A549 (cell line): ENCODE results near the gene GPR62. TPM values are rescaled to one million over a fixed set of nuclear protein-coding genes. Genes with fewer than 3 reads are reported as not detected.
A peak's percentile ranks its signal among the peaks of the same experiment; 100 is the strongest.

Source experiments
- ATAC-seq, 2 experiments: fragments of 200-7000 bp in 1 of 2; fragments of >200 bp in 1 of 2; cut with Nextera tagmentation in 1 of 2; cut with Tn5 transposase in 1 of 2; 3 replicates each; pipeline versions ENCODE4 v1.8.0 to v1.9.1; 2018 to 2020; ENCODE audit warnings: mild to moderate bottlenecking in 1 of 2, moderate library complexity in 1 of 2
- CTCF ChIA-PET: fragments of 300-600 bp; sonication (Branson Sonifier 250); formaldehyde crosslinking; extraction: SDS; loops from one replicate; lab custom pipeline; 2021; ENCODE audit warnings: antibody characterized with exemption, inconsistent platforms; lab: Yijun Ruan, JAX
- POLR2A ChIA-PET: fragments of 350-600 bp; formaldehyde crosslinking; extraction: SDS; loops from one replicate; lab custom pipeline; 2021; ENCODE audit warnings: antibody characterized with exemption, inconsistent platforms; lab: Yijun Ruan, JAX
- DNase-seq, 2 experiments: peaks; one replicate each; pipeline versions ENCODE4 v3.0.0 to v3.0.0-alpha.2; 2011 to 2016; ENCODE audit warnings: low read depth in 1 of 2, low spot score in 1 of 2
- FAIRE-seq: peaks from 2 replicates; lab custom pipeline; 2011; peaks lifted over from hg19 to GRCh38; lab: Jason Lieb, UNC
- H3K27ac ChIP-seq, 2 experiments: fragments of >200 bp; sonication (Bioruptor Twin); formaldehyde crosslinking; 3 replicates each; pipeline ENCODE4 v1.5.1; 2016 to 2017
- H3K4me1 ChIP-seq: fragments of >200 bp; sonication (Bioruptor Twin); formaldehyde crosslinking; 3 replicates; pipeline ENCODE4 v1.6.1; 2016
- H3K4me2 ChIP-seq: fragments of >200 bp; sonication (Bioruptor Twin); formaldehyde crosslinking; 3 replicates; pipeline ENCODE4 v1.6.1; 2016
- H3K4me3 ChIP-seq: fragments of >200 bp; sonication (Bioruptor Twin); formaldehyde crosslinking; 3 replicates; pipeline ENCODE4 v1.5.1; 2016
- H3K9me3 ChIP-seq: fragments of >200 bp; sonication (Bioruptor Twin); formaldehyde crosslinking; 3 replicates; pipeline ENCODE4 v1.6.1; 2016
- ATOH8 ChIP-seq: fragments of 250-450 bp; sonication (Bioruptor Pico); IDR thresholded peaks from 2 replicates; pipeline ENCODE4 v1.5.0; 2020; ENCODE audit warnings: low read depth, mild to moderate bottlenecking, moderate library complexity
- BCL3 ChIP-seq: fragments of >200 bp; sonication (Bioruptor Twin); formaldehyde crosslinking; IDR thresholded peaks from 3 replicates; pipeline ENCODE4 v1.6.1; 2016
- CBX2 ChIP-seq: fragments of 200-600 bp; sonication (generic); IDR thresholded peaks from 2 replicates; pipeline ENCODE4 v1.6.1; 2016; ENCODE audit warnings: low read depth, mild to moderate bottlenecking, borderline replicate concordance
- E2F6 ChIP-seq: IDR thresholded peaks from 2 replicates; pipeline ENCODE4 v1.6.1; 2012; ENCODE audit warnings: low read depth, borderline replicate concordance
- ELK1 ChIP-seq: fragments of 150-350 bp; IDR thresholded peaks from 2 replicates; pipeline ENCODE4 v1.6.1; 2014; ENCODE audit warnings: low read depth, mild to moderate bottlenecking, low read length
- FOXS1 ChIP-seq: fragments of 250-450 bp; sonication (Bioruptor Pico); IDR thresholded peaks from 2 replicates; pipeline ENCODE4 v1.5.0; 2020; ENCODE audit warnings: mild to moderate bottlenecking, moderate library complexity
- HDAC2 ChIP-seq: fragments of 200-600 bp; sonication (generic); IDR thresholded peaks from 2 replicates; pipeline ENCODE4 v1.6.1; 2016
- JUN ChIP-seq, 2 experiments: fragments of >200 bp; sonication (Bioruptor Twin); formaldehyde crosslinking; IDR thresholded peaks; 2 replicates in 1 of 2; 3 replicates in 1 of 2; pipeline ENCODE4 v1.6.1; 2016 to 2017
- KDM1A ChIP-seq: fragments of 200-600 bp; sonication (generic); IDR thresholded peaks from 2 replicates; pipeline ENCODE4 v1.6.1; 2016; ENCODE audit warnings: low read depth, mild to moderate bottlenecking
- KDM5A ChIP-seq: fragments of 200-600 bp; sonication (generic); IDR thresholded peaks from 2 replicates; pipeline ENCODE4 v1.6.1; 2016; ENCODE audit warnings: antibody characterized with exemption, mild to moderate bottlenecking
- MAFK ChIP-seq: fragments of 450-650 bp; IDR thresholded peaks from 2 replicates; pipeline ENCODE4 v1.6.1; 2014; ENCODE audit not compliant: partially characterized antibody
- NFE2L2 ChIP-seq: fragments of 150-350 bp; conservative IDR thresholded peaks from 2 replicates; pipeline ENCODE4 v1.6.1; 2014; ENCODE audit warnings: low read length
- POLR2AphosphoS2 ChIP-seq: conservative IDR thresholded peaks from 2 replicates; pipeline ENCODE4 v1.6.1; 2012; ENCODE audit warnings: low read length, improper control_type of control experiment, inconsistent platforms
- RARB ChIP-seq: fragments of 250-450 bp; sonication (Bioruptor Pico); IDR thresholded peaks from 2 replicates; pipeline ENCODE4 v1.8.0; 2021; ENCODE audit warnings: mild to moderate bottlenecking, moderate library complexity
- TFCP2L1 ChIP-seq: fragments of 250-450 bp; sonication (Bioruptor Pico); IDR thresholded peaks from 2 replicates; pipeline ENCODE4 v1.5.0; 2021; ENCODE audit warnings: mild to moderate bottlenecking
- USF2 ChIP-seq: fragments of 450-650 bp; IDR thresholded peaks from 2 replicates; pipeline ENCODE4 v1.6.1; 2014; ENCODE audit warnings: antibody characterized with exemption
- ZC3H11A ChIP-seq: fragments of 450-650 bp; IDR thresholded peaks from 2 replicates; pipeline ENCODE4 v1.6.1; 2014; ENCODE audit warnings: antibody characterized with exemption, mild to moderate bottlenecking
- ZNF302 ChIP-seq: fragments of 250-450 bp; sonication (Bioruptor Pico); IDR thresholded peaks from 2 replicates; pipeline ENCODE4 v1.9.0; 2021; ENCODE audit warnings: inconsistent platforms, mild to moderate bottlenecking, moderate library complexity
- WGBS: methylation state at CpG from one replicate; pipeline ENCODE4 v1.1.6; 2017; ENCODE audit errors: missing lambda C conversion rate; 5-methylcytosine and 5-hydroxymethylcytosine counted together
- polyA plus RNA-seq, 4 experiments: library from polyadenylated mRNA; depleted of rRNA in 3 of 4; stranded (reverse); fragments of >200 nt; fragmentation: RNase III in 1 of 4; extraction: RNeasy Plus Mini Kit Qiagen cat#74134 plus additional on column Dnase treatment in 1 of 4; gene quantifications; 2 replicates in 3 of 4; 3 replicates in 1 of 4; pipeline ENCODE4 v1.2.3, GENCODE V29; 2011 to 2017

The GPR62 gene
- polyA plus RNA-seq, 2 of the 4 experiments (the other 2 are of a cell fraction): 0.05 TPM; not detected in 1

GRCh38 chr3:51966922-51967383 is 11.8 kb downstream of the GPR62 start:
- Histone ChIP-seq H3K4me3 (peak overlapping the region; percentile 79), H3K9me3 (no peaks in the 10 kb centered on the region), H3K4me1 (peaks cover 13% of the 10 kb centered on the region), H3K27ac (peak overlapping the region; percentile 91 to 100), H3K4me2 (peak overlapping the region; percentile 84)
- TF ChIP-seq BCL3: 0 out of 3 replicates have a peak, but pooled peaks have one; percentile 12
- no peak for TF ChIP-seq E2F6
- peak; percentile 45 to 55 for ATAC-seq
- FAIRE-seq: no peak
- ChIA-PET POLR2A (no interaction called here), CTCF (interaction anchor here (1.0 to 5.0 kb wide), 4 partner anchors 9 to 25 kb away, joined by 3 to 37 read pairs (median 3); partner anchors contain the start of genes PARP3 and RRP9)
- DNase-seq: no peak
- 24% methylated on average over 9 of the region's 33 CpGs for WGBS

GRCh38 chr3:51967384-51968169 is 12.4 kb downstream of the GPR62 start, which contains the start of gene PCBP4:
TSS of gene PCBP4 (minus strand) at chr3:51967454. CDS start at chr3:51961240, 6,214 bp downstream.
- peaks cover 13% of the 10 kb centered on the region for H3K4me1 ChIP-seq
- no peak for FAIRE-seq
- peak within 1 kb of the TSS; percentile 91 to 100 for H3K27ac ChIP-seq
- H3K9me3 ChIP-seq: no peaks in the 10 kb centered on the region
- 0% methylated on average over 2 of the region's 90 CpGs for WGBS
- peak; percentile 65 for ATAC-seq
- CTCF ChIA-PET: interaction anchor here (1.0 to 5.0 kb wide), 4 partner anchors 10 to 25 kb away, joined by 3 to 37 read pairs (median 3); partner anchors contain the start of genes PARP3 and RRP9
- H3K4me2 ChIP-seq: peak within 1 kb of the TSS; percentile 84
- no peak for DNase-seq
- TF ChIP-seq BCL3: peak; percentile 22; the same call in 1 of the 3 replicates
- peak in 1 of 2 experiments; percentile 32; a peak in 1 of 5 replicates for TF ChIP-seq JUN (IDR thresholded peaks at IDR 0.05)
- no peak for TF ChIP-seq FOXS1
- peak within 1 kb of the TSS; percentile 79 for H3K4me3 ChIP-seq
- POLR2A ChIA-PET: no interaction called here

- TF ChIP-seq ZC3H11A (no peak), BCL3 (no peak), ZNF302 (CRISPR knock-in tag) (no peak), CBX2 (no peak), HDAC2 (no peak), MAFK (no peak), NFE2L2 (no peak), ATOH8 (CRISPR knock-in tag) (no peak), JUN (IDR thresholded peaks at IDR 0.05) (no peak; a peak in 1 of 5 replicates), RARB (CRISPR knock-in tag) (no peak), TFCP2L1 (CRISPR knock-in tag) (no peak), ELK1 (no peak), USF2 (no peak), POLR2AphosphoS2 (no peak), KDM5A (no peak), KDM1A (no peak)
- Histone ChIP-seq H3K4me3 (peak overlapping the region; percentile 79), H3K9me3 (no peaks in the 10 kb centered on the region), H3K27ac (peak overlapping the region; percentile 91 to 100), H3K4me1 (peaks cover 14% of the 10 kb centered on the region), H3K4me2 (peak overlapping the region; percentile 84)
- ATAC-seq: peak in 1 of 2 experiments; percentile 31; a peak in 3 of 6 replicates
- FAIRE-seq: no peak
- no peak for DNase-seq
- ChIA-PET POLR2A (interaction anchor here (0.6 kb wide), 1 partner anchor 15 kb away, joined by 3 read pairs; the partner anchor contains the start of gene ACY1), CTCF (interaction anchor here (5.0 to 7.1 kb wide), 2 partner anchors 15 to 26 kb away, joined by 37 to 53 read pairs; partner anchors contain the start of genes ACY1, PARP3 and RRP9)
- 0% methylated on average over 1 of the region's 11 CpGs for WGBS
Measured at GRCh38 chr3:51968170-51968775, 13.1 kb downstream of the GPR62 start.
